ENCODE measurements around the gene PDXK. TPM values are rescaled to one million over a fixed set of nuclear protein-coding genes. Genes with fewer than 3 reads are reported as not detected.
A peak's percentile ranks its signal among the peaks of the same experiment; 100 is the strongest.

PDXK gene
- total RNA-seq, 4 donors from 2014 or later = 122 to 156 (median 143) TPM

DNA sequence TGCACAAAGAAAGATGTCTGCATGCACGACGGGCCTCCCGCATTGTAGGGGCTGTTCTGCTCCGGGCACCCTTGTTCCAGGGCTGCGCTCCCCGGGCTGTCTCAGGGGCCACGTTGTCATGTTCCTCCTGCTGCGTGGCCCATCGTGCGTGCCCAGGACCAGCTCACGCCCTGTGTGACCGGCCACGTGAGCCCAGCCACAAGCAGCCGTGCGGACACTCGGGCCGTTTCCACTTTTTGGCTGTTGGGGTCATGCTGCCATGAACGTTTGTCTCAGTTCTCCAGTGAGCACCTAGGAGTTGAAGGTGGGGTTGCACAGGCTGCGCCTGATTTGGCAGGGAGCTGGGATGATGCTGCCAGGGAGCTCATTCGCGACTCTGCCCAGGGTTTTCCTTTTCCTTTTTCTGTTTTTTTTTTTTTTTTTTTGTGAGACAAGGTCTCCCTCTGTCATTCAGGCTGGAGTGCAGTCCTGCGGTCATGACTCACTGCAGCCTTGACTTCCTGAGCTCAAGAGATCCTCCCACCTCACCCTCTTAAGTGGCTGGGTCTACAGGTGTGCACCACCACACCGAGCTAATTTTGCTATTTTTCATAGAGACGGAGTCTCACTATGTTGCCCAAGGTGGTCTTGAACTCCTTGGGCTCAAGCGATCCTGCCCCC, 17.4 kb downstream of the PDXK start:
- peak overlapping the region in 1 of 4 donors; percentile 47 for H3K4me3 ChIP-seq
- WGBS, 2 donors = 85 to 90% methylated on average over 21 to 25 of the region's 25 CpGs
- no peak for TF ChIP-seq EP300 (IDR thresholded peaks at IDR 0.05)
- no peak for TF ChIP-seq CTCF (IDR thresholded peaks at IDR 0.05)
- TF ChIP-seq POLR2A (IDR thresholded peaks at IDR 0.05) = no peak
- H3K27ac ChIP-seq = peak overlapping the region; percentile 81 to 98 (median 93)
- H3K36me3 ChIP-seq = peaks cover 0 to 25% (median 0%) of the 10 kb centered on the region in 3 donors
- no peaks in the 10 kb centered on the region for H3K9me3 ChIP-seq
- DNase-seq (ENCODE audit: low spot score in 2 of 2) = no peak
- H3K27me3 ChIP-seq = no peaks in the 10 kb centered on the region
- H3K4me1 ChIP-seq = peaks cover 0 to 73% (median 39%) of the 10 kb centered on the region in 4 donors

- H3K9me3 ChIP-seq = no peaks in the 10 kb centered on the region
- H3K36me3 ChIP-seq = peaks cover 0 to 34% (median 0%) of the 10 kb centered on the region in 3 donors
- H3K27ac ChIP-seq = peak overlapping the region; percentile 39 to 97 (median 44)
- H3K4me3 ChIP-seq = no peak overlapping the region
- DNase-seq (ENCODE audit: low spot score in 2 of 2) = no peak
- no peaks in the 10 kb centered on the region for H3K27me3 ChIP-seq
- 83 to 87% methylated on average over 18 to 27 of the region's 35 CpGs for WGBS, 2 donors
- TF ChIP-seq EP300 (IDR thresholded peaks at IDR 0.05) = no peak
- no peak for TF ChIP-seq POLR2A (IDR thresholded peaks at IDR 0.05)
- H3K4me1 ChIP-seq = peaks cover 0 to 63% (median 31%) of the 10 kb centered on the region in 4 donors
Measured at GRCh38 chr21:43737158-43737950, 18.4 kb downstream of the PDXK start.

- H3K9me3 ChIP-seq = no peaks in the 10 kb centered on the region
- WGBS, 2 donors = 27 to 54% methylated on average over 11 to 12 of the region's 25 CpGs
- no peak for DNase-seq (ENCODE audit: low spot score in 2 of 2)
- H3K36me3 ChIP-seq = peaks cover 0 to 55% (median 4%) of the 10 kb centered on the region in 3 donors
- TF ChIP-seq POLR2A (IDR thresholded peaks at IDR 0.05) (no peak), CTCF (IDR thresholded peaks at IDR 0.05) (no peak), EP300 (IDR thresholded peaks at IDR 0.05) (no peak)
- H3K4me1 ChIP-seq = peaks cover 0 to 39% (median 14%) of the 10 kb centered on the region in 4 donors
- no peak overlapping the region for H3K4me3 ChIP-seq
- H3K27me3 ChIP-seq = no peaks in the 10 kb centered on the region
- H3K27ac ChIP-seq = peak overlapping the region in 3 of 4 donors; percentile 41 to 82 (median 64)
Measured at GRCh38 chr21:43739621-43740435, 20.9 kb downstream of the PDXK start.

DNA sequence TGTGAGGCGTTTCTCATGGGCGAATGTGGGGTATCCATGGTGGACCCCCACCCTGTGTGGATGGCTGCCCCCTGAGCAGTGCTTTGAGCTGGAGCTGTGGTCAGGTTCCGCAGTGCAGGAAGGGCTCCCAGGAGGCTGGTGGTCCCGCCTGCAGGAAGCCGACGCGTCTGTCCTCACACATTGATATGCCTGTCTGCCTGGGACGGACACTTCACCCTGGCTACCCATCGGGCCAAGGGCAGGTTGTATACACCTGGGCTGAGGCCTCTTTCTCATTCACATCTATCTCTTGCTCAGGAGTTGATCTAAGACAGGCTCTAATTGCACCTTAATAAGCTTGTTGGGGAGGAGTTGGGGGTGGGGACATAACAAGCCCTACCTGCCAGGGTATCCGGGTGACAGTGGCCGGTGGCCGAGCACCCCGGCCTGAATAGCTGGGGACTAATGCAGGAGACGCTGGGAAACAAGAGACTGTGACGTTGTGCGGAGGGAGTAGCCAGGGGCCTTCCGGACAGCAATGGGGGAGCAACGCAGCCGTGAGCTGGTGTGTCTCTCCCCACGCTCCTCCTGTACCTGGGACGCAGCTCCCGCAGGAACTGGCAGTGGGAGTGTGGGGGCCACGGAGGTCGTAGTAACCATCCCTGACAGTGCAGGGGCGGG, 21.7 kb downstream of the PDXK start:
- peak; percentile 49 to 52 for DNase-seq (ENCODE audit: low spot score in 2 of 2)
- Histone ChIP-seq H3K27ac (peak overlapping the region; percentile 26 to 82 (median 52)), H3K27me3 (no peaks in the 10 kb centered on the region), H3K36me3 (peaks cover 0 to 63% (median 4%) of the 10 kb centered on the region in 3 donors), H3K4me1 (peaks cover 0 to 32% (median 11%) of the 10 kb centered on the region in 4 donors), H3K4me3 (no peak overlapping the region), H3K9me3 (no peaks in the 10 kb centered on the region)
- TF ChIP-seq CTCF (IDR thresholded peaks at IDR 0.05) (no peak), EP300 (IDR thresholded peaks at IDR 0.05) (peak in 1 of 2 donors; percentile 26), POLR2A (IDR thresholded peaks at IDR 0.05) (peak in 1 of 2 donors; percentile 26)
- WGBS, 2 donors = 35 to 36% methylated on average over 17 to 22 of the region's 25 CpGs

Measured in tibial nerve (tissue), 4 donors.